Measurements from ENCODE around the gene PABPC1L.

DNA sequence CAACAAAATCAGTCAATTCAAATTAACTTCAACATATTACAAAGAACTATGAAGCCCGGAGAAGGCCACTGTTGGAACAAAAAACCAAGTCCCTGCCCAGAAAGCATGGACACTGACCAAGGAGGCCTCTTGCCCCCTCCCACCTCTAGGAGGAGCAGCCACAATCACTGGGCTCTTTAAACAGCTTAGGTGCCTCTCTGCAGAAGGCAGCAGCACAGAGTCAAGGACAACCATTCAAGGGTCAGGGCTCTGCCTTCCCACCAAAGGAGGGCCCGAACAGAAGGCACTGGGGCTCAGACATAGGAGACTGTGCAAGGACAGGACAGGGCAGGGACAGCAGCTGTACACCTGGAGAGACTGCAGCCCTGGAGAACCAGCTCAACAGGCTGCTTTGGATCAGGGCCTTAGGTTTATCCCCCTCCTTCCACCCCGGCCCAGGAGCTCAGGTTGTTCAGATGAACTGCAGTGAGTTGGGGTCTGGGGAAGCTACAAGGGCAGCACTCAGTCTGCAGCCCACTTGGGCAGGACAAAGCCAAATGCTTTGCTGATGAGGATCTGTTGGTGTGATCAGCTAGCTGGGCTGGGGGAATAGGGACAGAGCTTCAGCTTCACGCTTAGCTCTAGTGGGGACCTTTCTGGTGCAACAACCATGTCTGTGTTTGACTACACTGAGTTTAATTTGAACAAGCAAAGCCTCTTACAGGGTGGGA lies 32.6 kb downstream of the PABPC1L start:
- TF ChIP-seq POLR2AphosphoS5 (IDR thresholded peaks at IDR 0.05; ENCODE audit: low read depth, low read length) = no peak
- TF ChIP-seq TAF1 (IDR thresholded peaks at IDR 0.05; ENCODE audit: borderline replicate concordance, insufficient read depth, low read length) = no peak

Measured in PFSK-1 (cell line).